Muscle layer of duodenum (tissue), 2 donors: ENCODE data around the gene PCDHGB4.
"Not testable (repeated sequence)": the region's sequence is repeated elsewhere in the genome, so short reads cannot be mapped to it uniquely, and the experiment has no call there.

Experiments used
- H3K27ac ChIP-seq: one replicate; pipeline ENCODE4 v1.7.0; 2013; ENCODE audit warnings: mild to moderate bottlenecking, low read length
- H3K27me3 ChIP-seq: one replicate; pipeline ENCODE4 v1.7.0; 2013; ENCODE audit warnings: low read depth, mild to moderate bottlenecking, control low read depth, low read length
- H3K36me3 ChIP-seq, 2 donors: one replicate each; pipeline ENCODE4 v1.7.0; 2013; ENCODE audit warnings: low read length in 2 of 2, control low read depth in 1 of 2, mild to moderate bottlenecking in 1 of 2; ENCODE audit not compliant: insufficient read depth in 2 of 2, control insufficient read depth in 1 of 2
- H3K4me1 ChIP-seq, 2 donors: one replicate each; pipeline ENCODE4 v1.7.0; 2013; ENCODE audit warnings: low read length in 2 of 2, mild to moderate bottlenecking in 2 of 2, control low read depth in 1 of 2, moderate library complexity in 1 of 2; ENCODE audit not compliant: insufficient read depth in 2 of 2, control insufficient read depth in 1 of 2
- H3K4me3 ChIP-seq, 2 donors: one replicate each; pipeline ENCODE4 v1.7.0; 2013; ENCODE audit warnings: low read length in 2 of 2, low read depth in 1 of 2, mild to moderate bottlenecking in 1 of 2
- H3K9me3 ChIP-seq, 2 donors: one replicate each; pipeline ENCODE4 v1.7.0; 2013; ENCODE audit warnings: low read length in 2 of 2, control low read depth in 1 of 2, mild to moderate bottlenecking in 1 of 2; ENCODE audit not compliant: control insufficient read depth in 1 of 2
- donor health status: healthy.

Gene PCDHGB4

DNA sequence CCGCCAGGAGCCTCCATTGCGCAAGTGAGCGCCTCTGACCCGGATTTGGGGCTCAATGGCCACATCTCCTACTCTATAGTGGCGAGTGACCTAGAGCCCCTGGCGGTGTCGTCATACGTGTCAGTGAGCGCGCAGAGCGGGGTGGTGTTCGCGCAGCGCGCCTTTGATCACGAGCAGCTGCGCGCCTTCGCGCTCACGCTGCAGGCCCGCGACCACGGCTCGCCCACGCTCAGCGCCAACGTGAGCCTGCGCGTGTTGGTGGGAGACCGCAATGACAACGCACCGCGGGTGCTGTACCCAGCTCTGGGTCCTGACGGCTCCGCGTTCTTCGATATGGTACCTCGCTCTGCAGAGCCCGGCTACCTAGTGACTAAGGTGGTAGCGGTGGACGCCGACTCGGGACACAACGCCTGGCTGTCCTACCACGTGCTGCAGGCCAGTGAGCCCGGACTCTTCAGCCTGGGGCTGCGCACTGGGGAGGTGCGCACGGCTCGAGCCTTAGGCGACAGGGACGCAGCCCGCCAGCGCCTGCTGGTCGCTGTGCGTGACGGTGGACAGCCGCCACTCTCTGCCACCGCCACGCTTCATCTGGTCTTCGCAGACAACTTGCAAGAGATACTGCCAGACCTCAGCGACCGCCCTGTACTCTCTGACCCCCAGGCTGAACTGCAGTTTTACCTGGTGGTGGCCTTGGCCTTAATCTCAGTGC is 22.3 kb downstream of the PCDHGB4 start:
- H3K4me1 ChIP-seq = no peaks in the 10 kb centered on the region
- H3K4me3 ChIP-seq = peak overlapping the region; percentile 21 to 70
- H3K27me3 ChIP-seq = no peaks in the 10 kb centered on the region
- H3K27ac ChIP-seq = no peak overlapping the region
- H3K9me3 ChIP-seq = peaks cover 55 to 78% of the 10 kb centered on the region in 2 donors
- H3K36me3 ChIP-seq = peaks cover 0 to 15% of the 10 kb centered on the region in 2 donors

DNA sequence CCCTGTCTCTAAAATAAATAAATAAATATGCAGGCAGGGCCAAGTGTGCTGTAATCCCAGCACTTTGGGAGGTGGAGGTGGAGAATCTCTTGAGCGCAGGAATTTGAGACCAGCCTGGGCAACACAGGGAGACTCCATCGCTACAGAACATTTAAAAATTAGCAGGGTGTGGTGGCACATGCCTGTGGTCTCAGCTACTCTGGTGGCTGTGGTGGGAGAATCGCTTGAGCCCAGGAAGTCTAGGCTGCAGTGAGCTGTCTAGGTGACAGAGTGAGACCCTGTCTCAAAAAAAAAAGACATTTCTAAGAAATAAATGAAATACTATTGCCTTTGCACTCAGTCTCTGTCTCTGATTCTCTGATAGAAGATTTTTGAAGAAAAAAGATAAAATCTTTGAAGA is 24.1 kb downstream of the PCDHGB4 start:
- Histone ChIP-seq H3K36me3 (peaks cover 0 to 14% of the 10 kb centered on the region in 2 donors), H3K27me3 (no peaks in the 10 kb centered on the region), H3K27ac (no peak overlapping the region), H3K4me1 (no peaks in the 10 kb centered on the region), H3K4me3 (peak overlapping the region; percentile 21 to 70), H3K9me3 (peaks cover 50 to 76% of the 10 kb centered on the region in 2 donors)

DNA sequence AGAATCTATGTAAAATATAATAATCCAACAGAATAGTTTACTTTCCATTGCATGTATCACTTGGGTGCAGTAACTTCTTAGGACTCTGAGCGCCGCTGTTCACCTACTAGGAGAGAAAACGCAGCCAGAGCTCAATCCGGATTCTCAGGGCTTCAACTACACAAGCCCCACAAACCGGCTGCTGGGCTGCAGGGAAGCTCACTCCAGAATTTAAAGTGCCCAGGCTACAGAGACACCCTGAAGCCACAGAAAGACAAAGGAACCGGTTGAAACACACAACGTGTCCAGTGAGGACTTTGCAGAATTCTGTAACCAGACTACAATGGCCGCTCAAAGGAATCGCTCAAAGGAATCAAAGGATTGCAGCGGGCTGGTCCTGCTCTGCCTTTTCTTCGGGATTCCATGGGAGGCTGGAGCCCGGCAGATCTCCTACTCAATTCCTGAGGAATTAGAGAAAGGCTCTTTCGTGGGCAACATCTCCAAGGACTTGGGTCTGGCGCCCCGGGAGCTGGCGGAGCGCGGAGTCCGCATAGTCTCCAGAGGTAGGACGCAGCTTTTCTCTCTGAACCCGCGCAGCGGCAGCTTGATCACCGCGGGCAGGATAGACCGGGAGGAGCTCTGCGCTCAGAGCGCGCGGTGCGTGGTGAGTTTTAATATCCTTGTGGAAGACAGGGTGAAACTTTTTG is 25.5 kb downstream of the PCDHGB4 start, which contains the start of gene PCDHGA10:
PCDHGA10 (plus strand) TSS at position 134 of the 686 bp plus-strand sequence; CDS start at position 323, 189 bp downstream.
- Histone ChIP-seq H3K4me3 (peak within 1 kb of the TSS; percentile 55 to 70), H3K27ac (no peak within 1 kb of the TSS), H3K36me3 (peaks cover 0 to 14% of the 10 kb centered on the region in 2 donors), H3K4me1 (no peaks in the 10 kb centered on the region), H3K27me3 (no peaks in the 10 kb centered on the region), H3K9me3 (peaks cover 46 to 79% of the 10 kb centered on the region in 2 donors)

DNA sequence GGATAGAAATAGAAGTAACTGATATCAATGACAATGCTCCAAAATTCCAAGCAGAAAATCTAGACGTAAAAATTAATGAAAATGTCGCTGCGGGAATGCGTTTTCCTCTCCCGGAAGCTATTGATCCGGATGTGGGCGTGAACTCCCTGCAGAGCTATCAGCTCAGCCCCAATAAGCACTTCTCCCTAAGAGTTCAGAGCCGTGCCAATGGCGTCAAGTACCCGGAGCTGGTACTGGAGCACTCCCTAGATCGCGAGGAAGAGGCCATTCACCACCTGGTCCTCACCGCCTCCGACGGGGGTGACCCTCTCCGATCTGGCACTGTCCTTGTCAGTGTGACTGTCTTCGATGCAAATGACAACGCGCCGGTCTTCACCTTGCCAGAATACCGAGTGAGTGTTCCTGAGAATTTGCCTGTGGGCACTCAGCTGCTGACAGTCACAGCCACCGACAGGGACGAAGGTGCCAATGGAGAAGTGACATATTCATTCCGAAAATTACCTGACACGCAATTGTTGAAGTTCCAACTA is 26.1 kb downstream of the PCDHGB4 start:
- H3K36me3 ChIP-seq = peaks cover 0 to 14% of the 10 kb centered on the region in 2 donors
- peak overlapping the region; percentile 55 to 70 for H3K4me3 ChIP-seq
- H3K27ac ChIP-seq = no peak overlapping the region
- no peaks in the 10 kb centered on the region for H3K4me1 ChIP-seq
- peaks cover 50 to 78% of the 10 kb centered on the region in 2 donors for H3K9me3 ChIP-seq
- no peaks in the 10 kb centered on the region for H3K27me3 ChIP-seq

DNA sequence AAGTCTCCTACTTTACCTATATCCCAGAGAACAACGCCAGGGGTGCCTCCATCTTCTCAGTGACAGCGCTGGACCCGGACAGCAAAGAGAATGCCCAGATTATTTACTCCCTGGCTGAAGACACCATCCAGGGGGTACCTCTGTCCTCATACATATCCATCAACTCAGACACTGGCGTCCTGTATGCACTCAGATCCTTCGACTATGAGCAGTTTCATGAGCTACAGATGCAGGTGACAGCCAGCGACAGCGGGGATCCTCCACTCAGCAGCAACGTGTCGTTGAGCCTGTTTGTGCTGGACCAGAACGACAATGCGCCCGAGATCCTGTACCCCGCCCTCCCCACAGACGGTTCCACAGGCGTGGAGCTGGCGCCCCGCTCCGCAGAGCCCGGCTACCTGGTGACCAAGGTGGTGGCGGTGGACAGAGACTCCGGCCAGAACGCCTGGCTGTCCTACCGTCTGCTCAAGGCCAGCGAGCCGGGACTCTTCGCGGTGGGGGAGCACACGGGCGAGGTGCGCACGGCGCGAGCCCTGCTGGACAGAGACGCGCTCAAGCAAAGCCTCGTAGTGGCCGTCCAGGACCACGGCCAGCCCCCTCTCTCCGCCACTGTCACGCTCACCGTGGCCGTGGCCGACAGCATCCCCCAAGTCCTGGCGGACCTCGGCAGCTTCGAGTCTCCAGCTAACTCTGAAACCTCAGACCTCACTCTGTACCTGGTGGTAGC is 27.2 kb downstream of the PCDHGB4 start:
- not testable (repeated sequence) for H3K27ac ChIP-seq, H3K27me3 ChIP-seq, H3K4me1 ChIP-seq
- Histone ChIP-seq H3K36me3 (peaks cover 0 to 17% of the 10 kb centered on the region in 2 donors), H3K4me3 (peak overlapping the region; percentile 17 to 70), H3K9me3 (peaks cover 49 to 78% of the 10 kb centered on the region in 2 donors)

DNA sequence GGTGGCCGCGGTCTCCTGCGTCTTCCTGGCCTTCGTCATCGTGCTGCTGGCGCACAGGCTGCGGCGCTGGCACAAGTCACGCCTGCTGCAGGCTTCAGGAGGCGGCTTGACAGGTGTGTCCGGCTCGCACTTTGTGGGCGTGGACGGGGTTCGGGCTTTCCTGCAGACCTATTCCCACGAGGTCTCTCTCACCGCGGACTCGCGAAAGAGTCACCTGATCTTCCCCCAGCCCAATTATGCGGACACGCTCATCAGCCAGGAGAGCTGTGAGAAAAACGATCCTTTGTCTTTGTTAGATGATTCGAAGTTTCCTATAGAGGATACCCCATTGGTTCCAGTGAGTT is 27.7 kb downstream of the PCDHGB4 start:
- Histone ChIP-seq H3K9me3 (peaks cover 50 to 77% of the 10 kb centered on the region in 2 donors), H3K4me3 (peak overlapping the region in 1 of 2 donors; percentile 70), H3K36me3 (peaks cover 0 to 20% of the 10 kb centered on the region in 2 donors)
- not testable (repeated sequence) for H3K27me3 ChIP-seq, H3K27ac ChIP-seq, H3K4me1 ChIP-seq

DNA sequence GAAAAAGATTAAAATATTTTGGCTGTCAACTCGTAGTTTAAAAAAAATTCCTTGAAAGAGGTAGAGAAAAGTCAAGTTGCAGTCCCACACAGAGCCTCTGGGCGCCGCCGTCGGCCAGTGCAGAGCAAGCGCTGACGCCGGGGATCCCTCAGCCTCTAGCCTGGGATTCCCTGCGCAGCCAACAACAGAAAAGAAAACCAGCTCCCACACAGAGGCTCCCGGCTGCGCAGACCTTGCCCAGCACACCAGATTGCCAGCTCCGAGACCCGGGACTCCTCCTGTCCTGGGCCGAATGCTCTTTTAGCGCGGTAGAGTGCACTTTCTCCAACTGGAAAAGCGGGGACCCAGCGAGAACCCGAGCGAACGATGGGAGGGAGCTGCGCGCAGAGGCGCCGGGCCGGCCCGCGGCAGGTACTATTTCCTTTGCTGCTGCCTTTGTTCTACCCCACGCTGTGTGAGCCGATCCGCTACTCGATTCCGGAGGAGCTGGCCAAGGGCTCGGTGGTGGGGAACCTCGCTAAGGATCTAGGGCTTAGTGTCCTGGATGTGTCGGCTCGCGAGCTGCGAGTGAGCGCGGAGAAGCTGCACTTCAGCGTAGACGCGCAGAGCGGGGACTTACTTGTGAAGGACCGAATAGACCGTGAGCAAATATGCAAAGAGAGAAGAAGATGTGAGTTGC is 30.1 kb downstream of the PCDHGB4 start, which contains the start of gene PCDHGB7:
PCDHGB7 (plus strand) TSS at position 184 of the 679 bp plus-strand sequence; CDS start at position 367, 183 bp downstream.
- not testable (repeated sequence) for H3K27me3 ChIP-seq, H3K27ac ChIP-seq
- H3K9me3 ChIP-seq = peaks cover 61 to 84% of the 10 kb centered on the region in 2 donors
- peaks cover 0 to 20% of the 10 kb centered on the region in 2 donors for H3K4me1 ChIP-seq
- peak within 1 kb of the TSS; percentile 24 to 66 for H3K4me3 ChIP-seq
- H3K36me3 ChIP-seq = peaks cover 0 to 14% of the 10 kb centered on the region in 2 donors

DNA sequence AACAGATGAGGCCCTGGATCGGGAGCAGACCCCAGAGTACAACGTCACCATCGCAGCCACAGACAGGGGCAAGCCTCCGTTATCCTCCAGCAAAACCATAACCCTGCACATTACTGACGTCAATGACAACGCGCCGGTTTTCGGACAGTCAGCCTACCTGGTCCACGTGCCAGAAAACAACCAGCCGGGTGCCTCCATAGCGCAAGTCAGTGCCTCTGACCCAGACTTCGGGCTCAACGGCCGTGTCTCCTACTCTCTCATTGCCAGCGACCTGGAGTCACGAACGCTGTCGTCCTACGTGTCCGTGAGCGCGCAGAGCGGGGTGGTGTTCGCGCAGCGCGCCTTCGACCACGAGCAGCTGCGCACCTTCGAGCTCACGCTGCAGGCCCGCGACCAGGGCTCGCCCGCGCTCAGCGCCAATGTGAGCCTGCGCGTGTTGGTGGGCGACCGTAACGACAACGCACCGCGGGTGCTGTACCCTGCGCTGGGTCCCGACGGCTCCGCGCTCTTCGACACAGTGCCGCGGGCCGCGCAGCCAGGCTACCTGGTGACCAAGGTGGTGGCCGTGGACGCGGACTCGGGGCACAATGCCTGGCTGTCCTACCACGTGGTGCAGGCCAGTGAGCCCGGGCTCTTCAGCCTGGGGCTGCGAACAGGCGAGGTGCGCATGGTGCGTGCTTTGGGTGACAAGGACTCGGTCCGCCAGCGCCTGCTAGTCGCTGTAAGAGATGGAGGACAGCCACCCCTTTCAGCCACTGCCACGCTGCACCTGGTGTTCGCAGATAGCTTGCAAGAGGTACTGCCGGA is 31.8 kb downstream of the PCDHGB4 start:
- no peak overlapping the region for H3K27ac ChIP-seq
- peaks cover 0 to 20% of the 10 kb centered on the region in 2 donors for H3K4me1 ChIP-seq
- no peaks in the 10 kb centered on the region for H3K27me3 ChIP-seq
- peak overlapping the region; percentile 19 to 66 for H3K4me3 ChIP-seq
- peaks cover 59 to 84% of the 10 kb centered on the region in 2 donors for H3K9me3 ChIP-seq
- H3K36me3 ChIP-seq = peaks cover 0 to 6% of the 10 kb centered on the region in 2 donors

DNA sequence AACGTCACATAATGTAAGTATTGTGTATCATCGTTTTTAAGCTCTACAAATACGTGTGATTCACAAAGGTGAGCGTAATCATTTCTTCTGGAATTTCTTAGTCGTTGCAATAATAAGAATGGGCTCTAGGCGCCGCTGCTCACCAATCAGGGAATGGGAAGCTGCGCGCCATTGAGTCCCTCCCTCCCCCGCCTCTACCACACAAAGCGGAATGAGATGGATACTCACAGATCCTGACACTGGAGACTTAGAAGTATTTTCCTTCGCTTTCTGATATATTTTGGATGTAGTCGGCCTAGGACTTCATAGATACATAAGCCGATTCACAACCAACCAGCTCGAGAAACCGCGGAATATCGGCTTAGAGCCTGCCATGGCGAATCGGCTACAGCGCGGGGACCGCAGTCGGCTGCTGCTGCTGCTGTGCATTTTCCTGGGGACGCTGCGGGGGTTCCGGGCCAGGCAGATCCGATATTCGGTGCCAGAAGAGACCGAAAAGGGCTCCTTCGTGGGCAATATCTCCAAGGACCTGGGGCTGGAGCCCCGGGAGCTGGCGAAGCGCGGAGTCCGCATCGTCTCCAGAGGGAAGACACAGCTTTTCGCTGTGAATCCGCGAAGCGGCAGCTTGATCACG is 33.5 kb downstream of the PCDHGB4 start, which contains the start of gene PCDHGA11:
PCDHGA11 (plus strand) TSS at position 197 of the 634 bp plus-strand sequence; CDS start at position 374, 177 bp downstream.
- Histone ChIP-seq H3K27me3 (no peaks in the 10 kb centered on the region), H3K4me1 (peaks cover 0 to 20% of the 10 kb centered on the region in 2 donors), H3K9me3 (peaks cover 71 to 89% of the 10 kb centered on the region in 2 donors), H3K27ac (no peak within 1 kb of the TSS), H3K36me3 (peaks cover 0 to 12% of the 10 kb centered on the region in 2 donors), H3K4me3 (peak within 1 kb of the TSS; percentile 44 to 66)
